Hepatic stellate cell (primary cell): ENCODE measurements around the gene TMEM44.
"Not testable (repeated sequence)": the region's sequence is repeated elsewhere in the genome, so short reads cannot be mapped to it uniquely, and the experiment has no call there.

Experiments
- DNase-seq: peaks from one replicate; pipeline ENCODE4 v3.0.0; 2011; ENCODE audit warnings: low spot score

The TMEM44 gene

DNA sequence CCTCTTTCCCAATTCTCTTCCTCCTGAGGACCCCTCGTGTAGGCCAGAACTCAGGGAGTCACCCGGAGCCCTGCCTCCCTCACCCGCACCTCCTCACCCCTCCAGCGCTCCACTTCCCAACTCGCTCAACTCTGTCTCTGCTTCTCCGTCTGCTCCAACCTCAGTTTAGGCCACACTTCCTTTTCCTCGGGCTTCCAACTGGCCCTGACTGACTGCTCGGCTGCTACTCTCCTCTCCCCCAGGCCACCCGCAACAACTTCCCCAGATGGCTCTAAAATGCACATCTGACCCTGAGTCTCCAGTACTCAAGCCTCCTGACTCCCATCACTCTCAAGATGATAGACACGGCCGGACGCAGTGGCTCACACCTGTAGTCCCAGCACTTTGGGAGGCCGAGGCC is 23.6 kb downstream of the TMEM44 start:
- no peak for DNase-seq

DNA sequence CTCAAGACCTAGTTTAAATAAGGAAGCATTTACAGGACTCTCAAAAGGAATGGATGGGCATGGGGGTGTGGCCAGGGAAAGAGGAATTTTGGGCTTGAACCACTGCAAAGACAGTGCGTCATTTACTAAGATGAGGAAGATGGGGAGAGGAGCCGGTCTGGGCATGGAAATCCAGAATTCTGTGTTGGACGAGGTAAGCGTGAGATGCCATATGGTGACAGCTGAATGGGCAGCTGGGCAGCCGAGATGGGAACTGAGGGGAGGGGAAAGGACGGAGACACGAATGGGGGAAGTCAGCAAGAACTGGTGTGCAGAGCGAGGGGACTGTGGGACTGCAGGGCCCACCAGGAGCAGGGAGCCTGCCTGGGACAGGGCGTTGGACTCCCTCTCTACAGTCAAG is 24.2 kb downstream of the TMEM44 start:
- no peak for DNase-seq

DNA sequence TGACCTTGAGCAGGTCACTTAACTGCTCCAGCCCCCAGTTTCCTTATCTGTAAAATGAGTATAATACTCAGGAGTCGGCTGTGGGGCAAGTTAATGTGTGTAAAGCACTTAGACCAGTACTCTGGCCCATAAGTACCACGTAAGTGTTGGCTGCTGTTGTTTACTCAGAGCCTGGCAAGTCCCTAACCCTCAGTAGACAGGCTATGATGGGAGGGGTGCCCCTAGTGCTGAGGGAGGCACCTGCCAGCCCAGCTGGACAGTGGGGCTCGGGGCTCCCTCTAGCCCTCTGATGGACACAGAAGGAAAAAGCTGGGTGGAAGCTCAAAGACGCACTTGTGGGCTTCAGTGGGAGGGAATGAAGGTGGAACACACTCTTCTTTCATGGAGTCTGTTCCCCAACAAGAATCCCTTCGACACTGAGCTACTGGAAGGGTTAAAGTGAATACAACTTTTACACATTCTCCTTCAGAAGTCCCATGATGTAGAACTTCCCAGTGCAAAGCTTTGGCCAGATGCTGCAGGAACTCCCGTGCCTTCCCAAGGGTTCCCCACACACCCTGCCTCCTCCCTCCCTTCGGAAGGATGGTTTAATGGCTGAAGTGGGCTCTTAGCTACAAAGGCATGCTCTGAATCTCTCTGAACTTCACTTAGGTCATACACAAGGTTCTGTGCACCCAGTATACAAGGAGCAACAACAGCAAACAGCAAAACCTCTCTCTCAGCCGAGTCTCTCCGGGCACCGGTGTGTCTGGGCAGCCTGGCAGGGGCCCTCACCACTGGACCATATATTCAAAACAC is 25.4 kb downstream of the TMEM44 start:
- no peak for DNase-seq

DNA sequence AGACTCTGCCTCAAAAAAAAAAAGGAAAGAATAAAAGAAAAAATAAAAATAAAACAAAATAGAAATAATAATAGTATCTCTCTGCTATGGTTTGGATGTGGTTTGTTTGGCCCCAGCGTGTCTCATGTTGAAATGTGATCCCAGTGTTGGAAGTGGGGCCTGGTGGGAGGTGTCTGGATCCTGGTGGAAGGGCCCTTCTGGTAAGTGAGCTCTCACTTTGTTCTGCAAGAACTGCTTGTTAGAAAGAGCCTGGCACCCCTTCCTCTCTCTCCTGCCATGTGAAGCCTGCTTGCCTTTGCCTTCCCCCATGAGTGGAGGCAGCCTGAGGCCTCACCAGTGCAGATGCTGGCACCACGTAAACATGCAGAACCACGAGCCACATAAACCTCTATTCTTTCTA is 26.3 kb downstream of the TMEM44 start:
- DNase-seq: no peak

DNA sequence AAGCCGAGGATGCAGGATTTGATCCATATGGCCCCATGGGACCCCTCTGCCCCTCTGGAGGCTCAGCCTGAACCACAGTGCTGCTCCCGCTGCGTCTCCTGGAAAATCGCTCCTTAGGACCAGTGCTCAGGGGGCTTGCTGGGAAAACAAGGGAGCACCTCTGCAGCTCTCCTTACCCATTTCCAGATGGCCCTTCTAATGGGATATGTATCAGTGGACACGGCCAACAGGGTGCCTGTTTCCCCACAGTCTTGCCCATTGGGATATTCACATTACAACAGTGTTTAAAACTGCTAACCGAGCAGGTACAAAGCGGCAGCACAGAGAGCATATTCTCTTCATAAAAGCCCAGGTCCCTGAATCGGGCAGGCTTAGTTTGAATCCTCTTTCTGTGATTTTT is 27.1 kb downstream of the TMEM44 start:
- DNase-seq: no peak

DNA sequence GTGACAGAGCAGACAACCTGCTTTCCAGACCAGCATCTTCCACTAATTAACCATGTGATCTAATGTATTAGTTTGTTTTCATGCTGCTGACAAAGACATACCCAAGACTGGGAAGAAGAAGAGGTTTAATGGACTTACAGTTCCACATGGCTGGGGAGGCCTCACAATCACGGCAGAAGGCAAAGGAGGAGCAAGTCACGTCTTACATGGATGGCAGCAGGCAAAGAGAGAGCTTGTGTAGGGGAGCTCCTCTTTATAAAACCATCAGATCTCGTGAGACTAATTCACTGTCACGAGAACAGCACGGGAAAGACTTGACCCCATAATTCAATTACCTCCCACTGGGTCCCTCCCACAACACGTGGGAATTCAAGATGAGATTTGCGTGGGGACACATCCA is 27.9 kb downstream of the TMEM44 start:
- DNase-seq: not testable (repeated sequence)

DNA sequence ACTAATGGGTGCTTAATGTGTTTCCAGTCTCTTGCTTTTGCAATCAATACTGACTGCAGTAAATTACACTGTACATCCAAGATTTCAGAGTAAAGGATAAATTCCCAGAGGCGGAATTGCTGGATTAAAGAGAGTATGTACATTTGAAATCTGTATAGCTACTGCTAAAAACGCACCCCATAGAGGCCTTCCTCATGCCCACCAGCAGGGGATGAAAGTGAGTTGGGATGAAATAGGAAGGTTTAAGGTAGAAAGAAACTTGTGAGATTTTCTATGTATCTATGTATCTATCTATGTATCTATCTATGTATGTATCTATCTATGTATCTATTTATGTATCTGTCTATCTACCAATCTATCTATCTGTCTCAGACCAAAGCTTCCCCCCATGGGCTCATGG is 28.4 kb downstream of the TMEM44 start:
- DNase-seq: no peak

DNA sequence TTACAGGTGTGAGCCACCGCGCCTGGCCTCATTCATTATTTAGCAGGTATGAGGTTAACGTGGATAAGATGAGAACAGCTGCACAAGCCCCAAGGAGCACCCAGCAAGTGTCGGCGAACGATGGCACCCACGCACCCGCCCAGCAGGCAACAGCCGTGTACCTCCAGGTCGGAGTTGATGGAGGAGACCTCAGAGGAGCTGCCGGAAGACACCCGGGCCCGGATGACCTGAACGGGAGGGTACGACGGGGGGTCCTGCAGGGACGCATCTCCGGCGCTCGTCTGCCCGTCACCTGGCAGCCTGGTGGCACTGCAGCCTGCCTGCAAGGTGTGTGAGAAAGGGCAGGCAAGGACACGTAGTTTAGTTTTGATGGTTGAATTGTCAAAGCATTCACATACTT is 29.1 kb downstream of the TMEM44 start:
- no peak for DNase-seq

DNA sequence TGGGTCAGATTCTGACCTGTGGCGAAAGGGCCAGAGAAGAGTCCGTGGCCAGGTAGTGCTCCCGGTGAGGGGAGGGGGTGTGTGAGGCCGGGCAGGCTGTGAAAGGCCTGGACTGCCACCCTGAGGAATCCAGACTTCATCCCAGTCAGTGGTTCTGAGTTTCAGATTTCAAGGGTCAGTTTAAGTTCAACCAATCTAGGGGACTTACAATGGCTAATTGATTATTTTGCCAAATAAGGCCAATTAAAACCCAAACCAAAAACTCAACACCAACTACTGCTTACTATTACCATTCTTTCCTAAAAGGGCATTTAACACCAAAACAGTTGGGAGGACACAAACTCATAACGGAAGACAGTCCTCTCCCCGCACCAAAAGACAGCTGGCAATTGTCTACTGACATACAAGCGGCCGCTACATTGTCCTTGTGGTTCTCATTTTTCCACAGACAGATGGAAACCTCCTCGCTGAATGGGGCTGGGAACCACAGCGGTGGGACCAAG is 30.5 kb downstream of the TMEM44 start:
- no peak for DNase-seq

DNA sequence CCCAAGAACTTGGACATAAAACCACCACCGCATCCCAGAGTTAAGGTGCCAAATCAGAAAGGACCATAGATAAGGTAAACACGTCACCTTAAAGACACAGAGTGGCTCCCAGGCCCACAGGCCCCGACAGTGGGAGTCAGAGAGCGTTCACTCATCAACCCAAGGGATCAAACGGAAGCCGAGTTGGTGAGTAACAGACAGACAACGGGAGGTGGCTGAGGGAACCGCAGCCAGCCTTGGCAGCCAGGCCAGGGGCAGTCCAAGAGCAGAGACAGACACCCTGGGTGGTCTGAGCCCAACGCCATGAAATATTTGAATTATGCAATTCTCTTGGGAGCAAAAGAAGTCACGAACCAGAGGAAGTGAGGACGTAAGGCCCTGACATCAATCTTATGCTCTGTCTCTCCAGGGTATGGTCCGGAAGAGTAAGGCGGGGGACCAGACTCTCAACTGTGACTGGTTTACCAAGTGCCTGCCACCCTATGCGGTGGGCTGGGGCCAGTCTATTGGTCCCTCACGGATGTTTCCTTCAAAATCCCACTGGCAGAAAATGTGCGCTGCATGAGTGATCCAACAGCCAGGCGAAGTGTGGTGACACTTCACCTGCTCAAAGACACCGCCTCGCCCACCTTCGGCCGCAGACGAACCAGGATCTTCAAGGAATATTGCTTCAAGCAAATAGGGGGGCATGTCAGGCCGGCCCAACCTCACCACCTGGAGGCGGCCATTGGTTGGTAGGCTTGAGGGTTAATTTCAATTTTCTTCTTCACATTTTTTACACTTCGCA is 34.3 kb downstream of the TMEM44 start:
- peak; percentile 67 for DNase-seq

DNA sequence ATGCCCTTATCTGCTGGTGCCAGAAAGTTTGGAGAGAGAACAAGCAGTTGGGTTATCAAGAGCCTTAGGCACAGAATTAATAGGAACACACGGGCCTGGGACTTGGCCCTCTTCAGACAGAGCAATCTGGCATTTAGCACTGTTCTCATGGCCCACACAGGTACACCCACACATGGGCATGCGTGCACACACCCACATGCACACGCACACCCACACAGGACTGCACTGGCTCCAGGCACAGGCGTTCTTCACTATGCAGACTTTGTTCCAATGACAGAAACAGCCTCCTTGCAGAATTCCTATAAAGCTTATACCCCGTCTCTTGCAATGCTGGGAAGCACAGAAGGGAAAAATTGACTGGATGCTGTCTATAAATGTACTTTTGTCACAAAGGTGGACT is 36.3 kb downstream of the TMEM44 start:
- DNase-seq: no peak

DNA sequence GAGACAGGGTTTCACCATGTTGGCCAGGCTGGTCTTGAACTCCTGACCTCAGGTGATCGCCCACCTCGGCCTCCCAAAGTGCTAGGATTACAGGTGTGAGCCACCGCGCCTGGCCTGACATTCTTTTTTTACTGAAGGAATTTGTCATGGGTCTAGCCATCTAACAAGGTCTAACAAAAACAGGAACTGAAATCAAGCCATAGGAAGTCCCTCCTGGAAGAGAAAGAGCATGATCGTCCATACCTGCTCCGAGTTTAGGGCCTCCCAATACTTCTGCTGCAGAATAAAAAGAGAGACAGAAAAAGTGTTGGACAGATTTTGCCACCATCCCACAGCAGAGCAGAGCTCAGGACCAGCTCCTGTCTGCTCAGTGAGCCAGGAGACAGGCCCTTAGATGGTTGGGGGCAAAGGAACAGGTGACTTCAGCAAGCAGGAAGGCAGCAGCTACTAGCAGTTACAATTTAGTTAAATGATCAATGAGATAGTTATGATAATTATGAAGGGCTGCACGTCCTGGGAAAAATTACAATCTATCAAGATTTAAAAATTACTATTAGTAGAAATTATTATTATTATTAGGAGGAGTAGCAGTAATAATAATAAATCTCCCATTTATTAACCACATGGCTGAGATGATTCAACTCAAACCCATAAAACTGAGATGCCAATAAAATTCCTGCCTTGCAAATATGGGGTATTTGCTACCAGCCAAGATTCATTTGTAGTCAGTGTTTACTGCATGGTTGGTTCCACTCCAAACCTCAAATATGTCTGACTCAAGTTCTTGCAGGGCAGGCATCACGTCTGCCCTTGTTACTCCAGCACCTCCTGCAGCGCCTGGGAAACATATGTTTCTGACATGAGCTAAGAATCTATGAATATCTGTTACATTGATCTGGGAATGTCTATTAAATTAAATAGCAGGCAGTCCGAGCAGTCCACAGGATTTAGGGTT is 40.1 kb downstream of the TMEM44 start:
- DNase-seq: peak; percentile 95

DNA sequence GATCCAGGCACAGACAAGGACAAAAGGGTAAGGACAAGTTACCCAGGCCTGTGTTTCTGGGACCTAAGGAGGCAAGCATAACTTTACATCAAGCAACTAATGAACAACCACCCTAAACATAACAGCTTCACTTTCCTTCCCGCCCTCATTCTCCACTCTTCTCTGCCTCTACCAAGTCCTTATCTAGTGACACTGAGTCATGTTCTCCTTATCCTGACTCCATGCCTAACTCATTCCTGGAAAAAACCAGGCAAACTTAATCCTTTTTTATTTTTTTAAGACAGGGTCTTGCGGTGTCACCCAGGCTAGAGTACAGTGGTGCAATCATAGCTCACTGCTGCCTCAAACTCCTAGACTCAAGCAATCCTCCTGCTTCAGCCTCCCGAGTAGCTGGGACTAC is 44.5 kb downstream of the TMEM44 start:
- no peak for DNase-seq

DNA sequence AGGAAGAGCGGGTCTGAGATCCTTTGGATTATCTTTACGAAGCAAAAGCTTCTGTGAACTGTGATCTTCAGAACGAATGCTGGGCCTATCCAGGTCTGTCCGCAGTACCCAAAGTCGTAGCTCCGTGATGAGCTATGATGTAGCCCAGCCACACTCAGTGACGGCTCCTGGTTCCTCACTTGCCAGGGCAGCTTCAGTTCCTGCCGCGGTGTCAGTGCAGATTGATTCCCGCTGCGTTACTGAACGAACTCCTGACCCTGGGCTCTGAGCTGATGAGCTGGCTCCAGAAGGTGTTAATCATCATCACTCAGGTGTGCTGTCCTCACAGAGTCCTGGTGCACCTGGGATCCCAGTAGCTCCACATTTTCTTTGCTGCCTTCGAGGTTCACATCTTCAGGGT is 45.0 kb downstream of the TMEM44 start:
- no peak for DNase-seq

DNA sequence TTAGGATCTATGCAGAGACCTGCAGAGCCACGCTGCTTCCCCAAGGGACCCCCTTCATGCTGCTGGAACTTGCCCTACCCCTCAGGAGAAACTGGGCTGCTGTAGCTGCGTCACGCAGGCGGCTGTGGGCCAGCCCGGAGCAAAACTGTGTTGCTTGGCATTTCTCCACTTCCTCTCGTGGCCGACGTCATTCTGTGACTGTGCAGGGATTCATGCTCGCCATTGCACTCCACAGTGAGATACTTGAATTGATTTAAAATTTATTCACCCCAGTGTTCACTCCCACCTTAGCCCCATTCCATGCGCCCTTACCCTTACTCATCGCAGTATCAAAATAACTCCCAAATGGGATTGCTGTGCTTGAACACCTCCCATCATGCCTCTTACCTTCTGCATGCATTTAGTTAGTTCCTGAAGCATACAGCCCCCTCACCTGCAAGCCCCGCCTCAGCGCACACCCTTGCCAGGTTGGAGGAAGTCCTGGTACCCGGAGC is 45.7 kb downstream of the TMEM44 start:
- peak; percentile 83 for DNase-seq

DNA sequence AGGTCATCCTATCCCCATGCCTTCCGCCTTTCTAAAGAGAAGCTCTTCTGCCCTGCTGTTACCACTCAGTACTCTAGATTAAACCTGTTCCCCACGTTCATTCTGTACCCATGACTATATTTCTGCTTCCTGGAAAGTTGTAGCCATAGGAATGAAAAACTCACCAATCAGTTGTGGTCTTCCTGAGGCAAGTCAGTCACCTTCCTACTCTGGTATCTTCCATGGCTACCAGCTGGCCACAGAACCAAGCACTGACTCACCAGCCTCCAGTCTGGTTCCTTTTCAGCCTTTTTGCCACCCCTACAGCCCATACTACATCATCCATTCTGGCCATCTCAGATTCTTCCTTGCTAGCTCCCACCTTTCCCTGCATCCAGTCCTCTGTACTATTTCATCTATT is 46.4 kb downstream of the TMEM44 start:
- peak; percentile 82 for DNase-seq

DNA sequence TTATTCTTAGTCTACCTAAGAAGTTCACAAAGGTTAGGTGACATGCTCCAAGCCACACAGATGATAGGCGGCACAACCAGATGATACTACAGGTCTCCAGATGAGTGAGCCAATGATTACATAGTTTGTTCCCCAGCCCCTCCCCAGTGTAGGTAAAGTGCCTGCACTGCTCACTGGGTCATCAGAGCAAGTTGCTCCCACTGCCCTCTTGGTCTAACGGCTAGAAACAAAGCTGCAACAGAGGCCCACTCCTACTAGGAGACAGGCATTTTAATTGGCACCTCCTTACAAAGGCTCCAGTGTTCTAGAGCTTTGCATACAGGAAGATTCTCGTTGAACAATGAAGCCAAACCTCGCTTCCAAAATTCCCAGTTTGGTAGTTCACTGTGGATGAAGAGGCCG is 47.3 kb downstream of the TMEM44 start:
- DNase-seq: no peak

DNA sequence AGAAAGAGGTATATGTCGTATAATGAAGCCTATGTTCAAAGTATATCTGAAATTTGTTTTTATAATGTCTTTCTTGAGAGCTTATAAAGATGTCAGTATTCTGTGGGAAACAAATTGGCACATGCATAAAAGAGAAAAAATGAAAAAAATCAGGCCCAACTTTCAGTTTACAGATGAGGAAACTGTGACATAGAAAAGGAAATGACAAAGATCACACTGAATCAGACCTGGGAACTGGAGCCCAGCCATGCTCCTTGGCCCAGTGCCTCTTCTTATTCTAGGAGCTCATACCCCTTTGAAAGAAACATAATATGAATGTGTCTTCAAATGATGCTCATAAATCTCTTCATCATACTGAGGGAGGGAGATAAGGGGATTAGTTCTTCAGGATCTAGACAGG is 48.4 kb downstream of the TMEM44 start:
- DNase-seq: no peak

DNA sequence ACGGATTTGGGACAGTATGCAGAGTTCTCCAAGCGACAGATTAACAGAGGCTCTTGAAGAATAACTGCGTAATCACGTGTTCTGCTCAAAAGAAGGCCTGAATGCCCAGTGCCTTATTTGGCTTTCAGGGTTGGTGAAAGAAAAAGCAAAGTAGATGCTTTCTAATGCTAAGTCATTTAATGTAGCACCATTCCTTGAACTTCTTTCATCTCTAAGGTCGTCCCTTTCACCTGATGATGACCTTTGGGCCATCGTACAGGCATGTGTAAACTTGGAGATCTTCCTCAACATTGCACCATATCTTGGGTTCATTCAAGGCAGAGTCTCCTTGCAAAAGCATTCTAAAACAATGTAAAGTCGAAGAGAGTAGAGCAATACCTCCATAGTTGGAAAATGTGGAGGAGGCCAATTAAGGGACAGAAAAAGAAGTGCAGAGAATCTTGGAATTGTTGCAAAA is 48.9 kb downstream of the TMEM44 start:
- no peak for DNase-seq

DNA sequence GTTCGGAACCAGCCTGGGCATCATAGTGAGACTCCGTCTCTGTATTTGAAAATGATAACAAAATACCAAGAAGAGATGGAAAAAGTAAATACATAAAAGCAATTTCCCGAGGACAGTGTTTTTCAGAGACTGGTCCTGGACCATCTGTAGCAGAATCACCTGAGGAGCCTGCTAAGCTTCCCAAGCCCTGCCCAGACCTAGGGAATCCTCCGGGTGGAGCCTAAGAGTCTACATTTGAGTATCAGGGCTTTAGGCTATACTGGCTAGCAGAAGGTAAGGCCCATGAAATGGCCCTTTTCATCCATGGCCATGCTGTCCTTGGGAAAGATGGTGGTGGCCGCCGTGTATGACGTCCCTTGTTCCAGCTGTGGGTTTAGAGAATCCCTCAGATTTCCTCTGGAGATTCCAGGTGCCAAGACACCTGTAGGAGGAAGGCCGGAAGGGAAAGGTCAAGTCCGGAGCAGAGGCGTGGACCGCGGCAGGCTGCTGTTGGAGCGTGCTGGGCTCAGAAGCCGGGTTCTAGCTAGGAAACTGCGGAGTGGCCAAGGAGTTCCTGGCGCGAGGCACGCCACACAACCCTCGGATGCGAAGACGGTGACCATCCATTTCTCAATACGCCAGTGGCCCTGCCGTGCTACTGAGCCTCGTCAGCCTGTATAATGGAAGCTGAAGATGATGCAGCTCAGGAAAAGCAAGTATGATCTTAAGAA is 50.9 kb downstream of the TMEM44 start:
- DNase-seq: no peak

DNA sequence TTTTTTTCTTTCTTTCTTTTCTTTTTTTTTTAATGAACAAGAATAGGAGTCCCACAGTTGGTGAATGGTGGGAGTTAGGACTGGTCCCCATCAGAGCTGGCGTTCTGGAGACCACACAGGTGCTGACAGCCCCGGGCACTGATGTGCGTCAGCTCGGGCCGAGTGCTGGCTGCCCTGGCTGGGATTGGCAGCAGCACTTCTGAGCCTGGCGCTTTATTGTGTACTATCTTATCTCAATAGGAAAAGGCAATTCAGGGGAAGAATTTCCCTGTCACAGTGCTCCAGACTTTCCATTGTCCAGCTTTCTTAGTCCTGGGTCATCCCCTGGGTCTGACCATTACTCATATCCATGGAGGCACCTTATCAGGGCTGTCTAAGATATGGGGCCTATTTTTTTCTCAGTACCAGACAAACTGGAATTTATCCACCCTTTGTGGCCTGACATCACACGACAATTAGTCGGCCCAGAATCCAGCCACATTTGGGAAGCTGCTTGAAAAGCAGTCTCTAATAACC is 54.1 kb downstream of the TMEM44 start:
- DNase-seq: peak; percentile 61
